K562 treated with DMSO at 1 percent for 12 hours (cell line): Measurements from ENCODE around the gene PAQR7. TPM values are rescaled to one million over a fixed set of nuclear protein-coding genes. Genes with fewer than 3 reads are reported as not detected.

ENCODE experiments used
- total RNA-seq: library from RNA; unstranded; fragments of 300-600 nt; gene quantifications from 2 replicates; pipeline ENCODE4 v1.2.3, GENCODE V29; 2022; ENCODE audit not compliant: insufficient read depth

PAQR7 gene, protein sequence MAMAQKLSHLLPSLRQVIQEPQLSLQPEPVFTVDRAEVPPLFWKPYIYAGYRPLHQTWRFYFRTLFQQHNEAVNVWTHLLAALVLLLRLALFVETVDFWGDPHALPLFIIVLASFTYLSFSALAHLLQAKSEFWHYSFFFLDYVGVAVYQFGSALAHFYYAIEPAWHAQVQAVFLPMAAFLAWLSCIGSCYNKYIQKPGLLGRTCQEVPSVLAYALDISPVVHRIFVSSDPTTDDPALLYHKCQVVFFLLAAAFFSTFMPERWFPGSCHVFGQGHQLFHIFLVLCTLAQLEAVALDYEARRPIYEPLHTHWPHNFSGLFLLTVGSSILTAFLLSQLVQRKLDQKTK
- total RNA-seq, result 3.5 and 4.5 TPM in 2 replicates

DNA sequence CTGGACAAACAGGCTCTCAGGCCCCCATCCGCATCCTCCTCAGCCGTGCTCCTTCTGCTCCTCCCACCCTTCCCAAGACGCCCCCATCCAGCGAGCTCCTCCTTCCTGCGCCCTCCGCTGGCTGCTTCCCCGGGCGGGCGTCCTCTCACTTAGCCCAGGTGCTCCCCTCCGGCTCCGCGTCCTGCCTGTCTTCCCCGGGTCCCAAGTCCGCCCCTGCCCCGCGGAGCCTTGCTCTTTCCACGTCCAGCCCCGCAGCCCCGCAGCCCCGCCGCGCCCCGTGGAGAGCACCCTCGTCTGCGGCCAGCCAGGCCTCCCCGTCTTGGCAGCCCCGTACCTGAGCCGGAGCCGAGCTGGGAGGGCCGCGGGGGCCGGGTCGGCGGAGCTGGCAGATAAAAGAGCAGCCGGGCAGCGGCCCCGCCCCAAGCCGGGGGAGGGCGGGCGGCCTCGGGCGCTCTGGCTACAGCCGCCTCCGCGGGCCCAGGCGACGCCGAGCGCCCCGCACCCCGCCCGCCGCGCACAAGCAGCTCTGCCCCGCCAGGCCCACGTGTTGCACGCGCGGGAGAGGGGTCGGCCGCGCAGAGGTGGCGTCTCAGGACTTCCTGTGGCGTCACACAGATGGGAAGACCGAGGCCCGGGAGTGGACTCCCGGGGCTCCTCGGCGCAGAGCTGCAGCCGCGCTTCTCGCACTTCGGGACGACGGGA is at the start of gene PAQR7:
Gene PAQR7, minus strand, starts transcription at position 555 of the 702 bp plus-strand sequence. CDS start 11,869 bp downstream, outside the sequence.

DNA sequence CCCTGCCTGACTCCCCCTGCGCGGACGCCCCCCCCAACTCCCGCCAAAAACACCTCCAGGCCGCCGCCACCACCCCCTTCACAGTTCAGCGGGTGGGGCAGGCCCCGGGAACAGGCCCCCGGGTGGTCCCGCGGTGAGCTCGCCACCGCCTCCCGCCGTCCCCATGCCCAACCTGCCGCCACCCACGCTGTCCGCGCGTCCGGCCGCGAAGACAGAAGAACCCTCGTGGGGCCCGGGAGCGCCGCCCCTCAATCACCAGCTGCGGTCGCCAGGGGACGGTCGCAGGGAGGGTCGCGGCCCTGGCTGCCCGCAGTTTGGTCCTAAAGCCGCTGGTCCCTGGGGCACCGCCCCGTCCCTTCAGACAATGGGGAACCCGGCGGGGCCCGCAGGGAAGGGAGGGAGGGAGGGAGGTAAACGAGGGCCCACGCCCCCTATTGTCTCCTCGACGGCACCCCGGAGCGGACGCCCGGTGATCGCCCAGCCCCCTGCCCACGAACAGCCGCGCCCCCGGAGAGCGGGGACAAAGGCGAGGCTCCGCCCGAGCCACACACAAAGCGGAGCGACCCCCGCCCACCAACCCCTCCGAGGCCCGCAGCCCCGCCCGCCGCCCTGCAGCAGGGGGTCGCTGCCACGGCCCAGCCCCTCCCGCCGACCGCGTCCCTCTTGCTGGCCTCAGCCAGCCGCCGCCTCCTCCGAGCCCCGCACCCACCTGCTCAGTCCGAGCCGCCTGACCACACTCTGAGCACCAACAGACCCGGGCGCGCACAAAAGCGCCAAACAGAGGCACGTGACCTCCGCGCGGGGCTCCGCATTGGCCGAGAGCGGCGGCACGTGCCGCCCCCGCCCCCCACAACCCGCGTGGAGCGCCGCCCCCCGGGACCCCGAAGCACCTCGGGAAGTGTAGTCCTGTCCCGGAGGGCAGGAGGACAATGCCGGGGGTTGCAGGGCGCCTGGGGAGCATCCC is 30.5 kb upstream of the PAQR7 start, which contains the start of gene STMN1:
Gene STMN1, minus strand, starts transcription at position 740 of the 964 bp plus-strand sequence. CDS start 1,743 bp downstream, outside the sequence.

DNA sequence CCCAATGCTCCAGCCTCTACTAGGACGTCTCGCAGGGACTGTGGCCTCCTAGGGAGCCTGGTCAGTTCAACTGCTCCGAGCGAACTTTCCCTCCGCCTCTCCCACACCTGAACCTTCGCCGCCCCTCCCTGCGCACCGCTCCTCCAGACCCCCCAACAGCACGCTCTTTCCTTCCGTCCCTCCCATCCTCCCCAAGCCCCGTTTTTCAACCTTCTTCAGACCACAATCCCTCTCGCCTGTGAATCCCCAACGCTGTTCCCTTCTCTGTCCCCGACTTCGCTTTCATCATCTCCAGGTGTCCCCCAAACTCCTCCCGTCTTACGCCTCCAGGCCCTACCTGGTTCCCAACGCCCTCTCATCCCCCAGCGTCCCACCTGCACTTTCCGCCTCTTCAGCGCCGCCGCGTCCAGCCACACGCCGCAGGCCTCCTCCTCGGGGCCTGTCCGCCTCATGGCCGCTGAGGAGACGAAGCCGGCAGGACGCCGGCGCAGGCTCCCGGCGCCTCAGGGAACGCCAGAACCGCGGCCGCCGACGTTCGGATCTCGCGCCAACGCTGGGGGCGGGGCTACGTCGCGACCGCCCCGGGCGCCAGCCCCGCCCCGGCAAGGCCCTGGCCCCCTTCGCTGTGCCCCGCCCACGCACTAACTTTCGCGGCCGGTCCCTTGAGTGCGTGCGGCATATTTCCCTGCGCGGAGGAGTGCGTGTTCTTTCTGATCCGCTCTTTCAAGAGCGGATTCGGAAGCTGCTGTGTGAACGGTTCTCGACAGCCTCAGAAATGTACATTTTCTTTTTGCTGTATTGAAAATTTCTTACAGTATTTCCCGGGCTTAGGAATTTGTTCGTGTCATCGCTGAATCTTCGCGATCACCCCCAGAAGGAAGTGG is 16.4 kb downstream of the PAQR7 start, which contains the start of gene AUNIP:
Gene AUNIP, minus strand, starts transcription at position 552 of the 884 bp plus-strand sequence. Its CDS starts 100 bp downstream, at position 452.

DNA sequence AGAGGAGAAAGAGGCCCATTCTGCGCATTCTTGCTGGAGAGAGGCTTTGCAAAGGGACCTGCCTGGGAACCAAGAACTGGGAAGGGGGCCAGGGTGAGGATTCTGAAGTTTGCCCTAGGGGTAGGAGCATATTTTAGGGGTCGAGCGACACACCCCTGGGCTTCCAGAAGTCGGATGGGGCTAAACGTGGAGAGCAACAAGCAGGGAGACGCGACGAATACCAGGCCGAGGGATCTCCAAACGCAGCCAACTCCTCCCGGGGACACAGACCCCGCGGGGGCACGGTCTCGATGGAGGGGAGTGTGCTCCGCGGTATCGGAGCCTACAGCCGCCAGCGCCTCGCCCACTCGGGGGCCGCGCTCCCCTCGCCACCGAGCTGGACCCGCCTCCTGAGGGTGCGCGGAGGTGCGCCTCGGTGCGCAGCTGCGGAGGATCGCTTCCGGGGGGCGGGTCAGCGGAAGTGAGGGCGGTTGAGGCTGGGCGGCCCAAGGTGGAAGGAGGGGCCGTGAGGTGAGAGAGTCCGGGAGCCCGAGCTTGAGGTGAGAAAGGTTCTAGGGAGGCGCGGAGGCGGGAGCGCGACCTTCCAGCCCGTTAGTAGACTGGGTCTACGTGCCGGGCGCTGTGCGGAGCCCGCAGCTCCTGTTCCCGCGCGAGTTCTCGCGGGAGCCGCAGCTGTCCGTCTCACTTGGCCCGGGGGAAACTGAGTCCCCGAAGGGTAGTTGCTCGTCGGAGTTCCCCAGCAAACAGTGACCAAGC is 55.8 kb downstream of the PAQR7 start, which contains the start of gene MTFR1L:
Gene MTFR1L, plus strand, starts transcription at position 464 of the 756 bp plus-strand sequence. CDS start 3,151 bp downstream, outside the sequence.

Other genes with a start within 250 kb of the PAQR7 start
- 14.4 and 37.1 TPM in 2 replicates for gene SELENON, start 75.5 kb downstream of the PAQR7 start, total RNA-seq
- 46.8 and 67.5 TPM in 2 replicates for gene MTFR1L, start 55.8 kb downstream of the PAQR7 start, total RNA-seq
- 20.6 and 22.3 TPM in 2 replicates for gene AUNIP, start 16.3 kb downstream of the PAQR7 start, total RNA-seq
- gene STMN1, start 30.7 kb upstream of the PAQR7 start, total RNA-seq, result 488 and 581 TPM in 2 replicates
- gene PAFAH2, start 122.4 kb upstream of the PAQR7 start, total RNA-seq, result 5.4 and 8.6 TPM in 2 replicates
- 0.38 TPM in 1 of 2 replicates, not detected in the other for gene EXTL1, start 146.1 kb upstream of the PAQR7 start, total RNA-seq
- gene SLC30A2, start 170.4 kb upstream of the PAQR7 start, total RNA-seq, result not detected in 2 replicates
- gene TRIM63, start 191.9 kb upstream of the PAQR7 start, total RNA-seq, result 0.37 TPM in 1 of 2 replicates, not detected in the other
- gene PDIK1L, start 236.1 kb upstream of the PAQR7 start, total RNA-seq, result 4.8 and 16.2 TPM in 2 replicates